Stomach smooth muscle (tissue), 2 donors: ENCODE measurements around the gene CCDC60.

ENCODE experiments used
- H3K27ac ChIP-seq: one replicate; pipeline ENCODE4 v1.7.0; 2013; ENCODE audit warnings: mild to moderate bottlenecking, low read length, inconsistent platforms
- H3K27me3 ChIP-seq, 2 donors: one replicate each; pipeline ENCODE4 v1.7.0; 2013; ENCODE audit warnings: low read length in 2 of 2; ENCODE audit not compliant: insufficient read depth in 2 of 2, control insufficient read depth in 1 of 2
- H3K36me3 ChIP-seq, 2 donors: one replicate each; pipeline ENCODE4 v1.7.0; 2013; ENCODE audit warnings: low read length in 2 of 2; ENCODE audit not compliant: control insufficient read depth in 2 of 2, insufficient read depth in 2 of 2
- H3K4me1 ChIP-seq: one replicate; pipeline ENCODE4 v1.7.0; 2013; ENCODE audit warnings: low read length; ENCODE audit not compliant: control insufficient read depth, insufficient read depth
- H3K4me3 ChIP-seq, 2 donors: one replicate each; pipeline ENCODE4 v1.7.0; 2013; ENCODE audit warnings: low read length in 2 of 2
- H3K9ac ChIP-seq, 2 donors: one replicate each; pipeline ENCODE4 v1.7.0; 2013; ENCODE audit warnings: low read length in 2 of 2, mild to moderate bottlenecking in 1 of 2
- H3K9me3 ChIP-seq, 2 donors: one replicate each; pipeline ENCODE4 v1.7.0; 2013; ENCODE audit warnings: low read length in 2 of 2; ENCODE audit not compliant: control insufficient read depth in 2 of 2
- donor health status: healthy.
- donor health status: Pancreatic carcinoma.

CCDC60 gene

GRCh38 chr12:119505001-119505400 lies 170.5 kb downstream of the CCDC60 start:
- Histone ChIP-seq H3K4me3 (no peak overlapping the region), H3K9me3 (no peaks in the 10 kb centered on the region), H3K9ac (no peak overlapping the region), H3K27ac (no peak overlapping the region), H3K4me1 (no peaks in the 10 kb centered on the region), H3K27me3 (no peaks in the 10 kb centered on the region), H3K36me3 (no peaks in the 10 kb centered on the region)

- Histone ChIP-seq H3K4me3 (no peak overlapping the region), H3K9me3 (peaks cover 3 to 4% of the 10 kb centered on the region in 2 donors), H3K9ac (no peak overlapping the region)
Observed at GRCh38 chr12:119512772-119513497, 178.4 kb downstream of the CCDC60 start.

GRCh38 chr12:119528241-119528640 lies 193.7 kb downstream of the CCDC60 start:
- Histone ChIP-seq H3K9ac (no peak overlapping the region), H3K27me3 (no peaks in the 10 kb centered on the region), H3K27ac (no peak overlapping the region), H3K4me3 (no peak overlapping the region), H3K9me3 (no peaks in the 10 kb centered on the region), H3K36me3 (no peaks in the 10 kb centered on the region), H3K4me1 (no peaks in the 10 kb centered on the region)

More at GRCh38 chr12:119512772-119513497, 178.4 kb downstream of the CCDC60 start:
- no peaks in the 10 kb centered on the region for H3K4me1 ChIP-seq
- no peak overlapping the region for H3K27ac ChIP-seq
- H3K36me3 ChIP-seq, result no peaks in the 10 kb centered on the region
- H3K27me3 ChIP-seq, result peaks cover 0 to 2% of the 10 kb centered on the region in 2 donors

GRCh38 chr12:119540476-119540875 lies 205.9 kb downstream of the CCDC60 start:
- Histone ChIP-seq H3K9me3 (no peaks in the 10 kb centered on the region), H3K27me3 (peaks cover 0 to 5% of the 10 kb centered on the region in 2 donors), H3K4me1 (no peaks in the 10 kb centered on the region), H3K4me3 (no peak overlapping the region), H3K36me3 (no peaks in the 10 kb centered on the region), H3K27ac (no peak overlapping the region), H3K9ac (no peak overlapping the region)

- peaks cover 2 to 7% of the 10 kb centered on the region in 2 donors for H3K27me3 ChIP-seq
- no peaks in the 10 kb centered on the region for H3K9me3 ChIP-seq
- H3K9ac ChIP-seq, result no peak overlapping the region
- H3K27ac ChIP-seq, result no peak overlapping the region
- no peaks in the 10 kb centered on the region for H3K4me1 ChIP-seq
- no peaks in the 10 kb centered on the region for H3K36me3 ChIP-seq
- no peak overlapping the region for H3K4me3 ChIP-seq
Observed at GRCh38 chr12:119544765-119545625, 210.5 kb downstream of the CCDC60 start.

GRCh38 chr12:119546340-119546739 lies 211.8 kb downstream of the CCDC60 start:
- Histone ChIP-seq H3K9me3 (no peaks in the 10 kb centered on the region), H3K27me3 (peaks cover 2 to 3% of the 10 kb centered on the region in 2 donors)

GRCh38 chr12:119547001-119547400 lies 212.5 kb downstream of the CCDC60 start:
- Histone ChIP-seq H3K9me3 (no peaks in the 10 kb centered on the region), H3K4me3 (no peak overlapping the region), H3K36me3 (no peaks in the 10 kb centered on the region), H3K4me1 (no peaks in the 10 kb centered on the region), H3K27ac (no peak overlapping the region), H3K27me3 (peaks cover 2 to 3% of the 10 kb centered on the region in 2 donors), H3K9ac (no peak overlapping the region)

More at GRCh38 chr12:119546340-119546739, 211.8 kb downstream of the CCDC60 start:
- Histone ChIP-seq H3K36me3 (no peaks in the 10 kb centered on the region), H3K27ac (no peak overlapping the region), H3K4me3 (no peak overlapping the region), H3K9ac (no peak overlapping the region), H3K4me1 (no peaks in the 10 kb centered on the region)

GRCh38 chr12:119556854-119557253 lies 222.3 kb downstream of the CCDC60 start:
- no peaks in the 10 kb centered on the region for H3K36me3 ChIP-seq
- H3K9ac ChIP-seq, result no peak overlapping the region
- no peaks in the 10 kb centered on the region for H3K9me3 ChIP-seq
- H3K4me1 ChIP-seq, result no peaks in the 10 kb centered on the region
- H3K4me3 ChIP-seq, result no peak overlapping the region
- H3K27ac ChIP-seq, result no peak overlapping the region
- peaks cover 2 to 8% of the 10 kb centered on the region in 2 donors for H3K27me3 ChIP-seq

- H3K36me3 ChIP-seq, result no peaks in the 10 kb centered on the region
- H3K4me1 ChIP-seq, result no peaks in the 10 kb centered on the region
- H3K4me3 ChIP-seq, result no peak overlapping the region
- no peak overlapping the region for H3K9ac ChIP-seq
- no peaks in the 10 kb centered on the region for H3K27me3 ChIP-seq
- H3K27ac ChIP-seq, result no peak overlapping the region
- peaks cover 0 to 2% of the 10 kb centered on the region in 2 donors for H3K9me3 ChIP-seq
Observed at GRCh38 chr12:119565404-119565803, 230.9 kb downstream of the CCDC60 start.

GRCh38 chr12:119570771-119571170 lies 236.2 kb downstream of the CCDC60 start:
- no peak overlapping the region for H3K9ac ChIP-seq
- no peaks in the 10 kb centered on the region for H3K4me1 ChIP-seq
- no peaks in the 10 kb centered on the region for H3K9me3 ChIP-seq
- H3K36me3 ChIP-seq, result no peaks in the 10 kb centered on the region
- no peaks in the 10 kb centered on the region for H3K27me3 ChIP-seq
- no peak overlapping the region for H3K27ac ChIP-seq
- H3K4me3 ChIP-seq, result no peak overlapping the region
